HEK293 (cell line): ENCODE measurements around the gene PRKD1.

Experiments used
- CTCF ChIA-PET: fragments of 350-600 bp; formaldehyde crosslinking; extraction: SDS; loops from one replicate; lab custom pipeline; 2021; ENCODE audit warnings: antibody characterized with exemption; lab: Yijun Ruan, JAX
- POLR2A ChIA-PET: fragments of 300-600 bp; formaldehyde crosslinking; extraction: SDS; loops from one replicate; lab custom pipeline; 2020; ENCODE audit warnings: antibody characterized with exemption, inconsistent platforms; lab: Yijun Ruan, JAX
- H3K27ac ChIP-seq: fragments of 200-500 bp; sonication (Bioruptor generic); 2 replicates; pipeline ENCODE4 v1.5.1; 2014; ENCODE audit warnings: low read depth, low read length, control low read depth, inconsistent platforms; ENCODE audit errors: extremely low read depth
- H3K36me3 ChIP-seq, 2 experiments: fragments of 200-500 bp in 1 of 2; sonication (Bioruptor generic) in 1 of 2; 1 replicate in 1 of 2; 2 replicates in 1 of 2; pipeline ENCODE4 v1.5.1; 2014 to 2017; ENCODE audit warnings: inconsistent platforms in 2 of 2, low read length in 2 of 2; ENCODE audit not compliant: control insufficient read depth in 2 of 2, insufficient read depth in 1 of 2
- H3K4me1 ChIP-seq: fragments of 200-500 bp; sonication (Bioruptor generic); 2 replicates; pipeline ENCODE4 v1.5.1; 2014; ENCODE audit warnings: mild to moderate bottlenecking, low read length, inconsistent platforms; ENCODE audit not compliant: control insufficient read depth, insufficient read depth
- H3K4me3 ChIP-seq: 2 replicates; pipeline ENCODE4 v1.5.1; 2011; ENCODE audit warnings: low read depth, mild to moderate bottlenecking, control low read depth, low read length, moderate library complexity
- H3K9me3 ChIP-seq: fragments of 200-500 bp; sonication (Bioruptor generic); 2 replicates; pipeline ENCODE4 v1.5.1; 2014; ENCODE audit warnings: low read depth, low read length, inconsistent platforms; ENCODE audit not compliant: control insufficient read depth, insufficient read depth
- HOXD13 ChIP-seq: sonication (generic); formaldehyde crosslinking; IDR thresholded peaks from 2 replicates; pipeline ENCODE4 v1.8.0; 2022; ENCODE audit warnings: missing genetic modification reagents, borderline replicate concordance
- KLF8 ChIP-seq: fragments of 450-650 bp; formaldehyde crosslinking; IDR thresholded peaks from 2 replicates; pipeline ENCODE4 v1.5.1; 2016; ENCODE audit warnings: missing biosample characterization, missing genetic modification characterization
- KLF9 ChIP-seq: fragments of 450-650 bp; formaldehyde crosslinking; IDR thresholded peaks from 2 replicates; pipeline ENCODE4 v1.5.1; 2016; ENCODE audit warnings: missing biosample characterization, missing genetic modification characterization, low read depth
- MZF1 ChIP-seq: fragments of 450-650 bp; formaldehyde crosslinking; IDR thresholded peaks from 2 replicates; pipeline ENCODE4 v1.5.1; 2017; ENCODE audit warnings: missing biosample characterization, missing genetic modification characterization, borderline replicate concordance
- RBAK ChIP-seq: fragments of 450-650 bp; formaldehyde crosslinking; IDR thresholded peaks from 2 replicates; pipeline ENCODE4 v1.5.1; 2016; ENCODE audit warnings: missing biosample characterization, missing genetic modification characterization
- SP3 ChIP-seq: fragments of 450-650 bp; formaldehyde crosslinking; IDR thresholded peaks from 2 replicates; pipeline ENCODE4 v1.5.1; 2016; ENCODE audit warnings: missing biosample characterization, missing genetic modification characterization
- TCF7L2 ChIP-seq: IDR thresholded peaks from 2 replicates; pipeline ENCODE4 v1.6.1; 2011; ENCODE audit warnings: low read depth, mild to moderate bottlenecking, inconsistent platforms, low read length, moderate library complexity, borderline replicate concordance
- ZBTB1 ChIP-seq: fragments of 450-650 bp; formaldehyde crosslinking; IDR thresholded peaks from 2 replicates; pipeline ENCODE4 v1.5.1; 2016; ENCODE audit warnings: missing biosample characterization, missing genetic modification characterization
- ZBTB7A ChIP-seq: fragments of 450-650 bp; formaldehyde crosslinking; IDR thresholded peaks from 2 replicates; pipeline ENCODE4 v1.5.1; 2016; ENCODE audit warnings: low read depth, missing biosample characterization, missing genetic modification characterization
- ZNF10 ChIP-seq: fragments of 450-650 bp; formaldehyde crosslinking; IDR thresholded peaks from 2 replicates; pipeline ENCODE4 v1.5.1; 2017; ENCODE audit warnings: missing biosample characterization, missing genetic modification characterization
- ZNF274 ChIP-seq, 2 experiments: fragments of 200-500 bp in 1 of 2; fragments of 450-650 bp in 1 of 2; sonication (Bioruptor generic) in 1 of 2; formaldehyde crosslinking in 1 of 2; IDR thresholded peaks; 2 replicates each; pipeline versions ENCODE4 v1.5.1 to v1.6.1; 2014 to 2016; ENCODE audit warnings: borderline replicate concordance in 1 of 2, inconsistent platforms in 1 of 2, low read length in 1 of 2, missing biosample characterization in 1 of 2, missing genetic modification characterization in 1 of 2
- ZNF341 ChIP-seq: fragments of 450-650 bp; formaldehyde crosslinking; IDR thresholded peaks from 2 replicates; pipeline ENCODE4; 2016; ENCODE audit warnings: low read depth, missing biosample characterization, missing genetic modification characterization
- ZNF433 ChIP-seq: fragments of 450-650 bp; formaldehyde crosslinking; IDR thresholded peaks from 2 replicates; pipeline ENCODE4 v1.5.1; 2016; ENCODE audit warnings: missing biosample characterization, missing genetic modification characterization, low read depth
- ZNF596 ChIP-seq: fragments of 450-650 bp; IDR thresholded peaks from 2 replicates; pipeline ENCODE4 v1.5.0; 2018; ENCODE audit warnings: missing biosample characterization, mild to moderate bottlenecking, missing genetic modification characterization, moderate library complexity
- ZSCAN23 ChIP-seq: fragments of 450-650 bp; formaldehyde crosslinking; IDR thresholded peaks from 2 replicates; pipeline ENCODE4 v1.5.1; 2016; ENCODE audit warnings: missing biosample characterization, missing genetic modification characterization
- TF ChIP-seq, protein P1 (sequence below): fragments of 450-650 bp; formaldehyde crosslinking; IDR thresholded peaks from 2 replicates; pipeline ENCODE4 v1.5.1; 2016; ENCODE audit warnings: missing biosample characterization, missing genetic modification characterization
- TF ChIP-seq, protein P2 (sequence below): IDR thresholded peaks from 2 replicates; pipeline ENCODE4 v1.6.1; 2011; ENCODE audit warnings: mild to moderate bottlenecking, low read depth, low read length, borderline replicate concordance
- TF ChIP-seq, protein P3 (sequence below): fragments of 450-650 bp; formaldehyde crosslinking; IDR thresholded peaks from 2 replicates; pipeline ENCODE4 v1.5.1; 2016; ENCODE audit warnings: missing biosample characterization, missing genetic modification characterization
- TF ChIP-seq, protein P4 (sequence below): sonication (generic); formaldehyde crosslinking; IDR thresholded peaks from 2 replicates; pipeline ENCODE4 v1.8.1; 2022; ENCODE audit warnings: mild to moderate bottlenecking, moderate library complexity, missing genetic modification reagents
- TF ChIP-seq, protein P5 (sequence below): fragments of 450-650 bp; IDR thresholded peaks from 2 replicates; pipeline ENCODE4 v1.5.1; 2018; ENCODE audit warnings: missing biosample characterization, missing genetic modification characterization
- TF ChIP-seq, protein P6 (sequence below): fragments of 450-650 bp; formaldehyde crosslinking; optimal IDR thresholded peaks from 2 replicates; pipeline ENCODE3; 2016; ENCODE audit warnings: missing biosample characterization, mild to moderate bottlenecking, missing genetic modification characterization

Gene PRKD1

DNA sequence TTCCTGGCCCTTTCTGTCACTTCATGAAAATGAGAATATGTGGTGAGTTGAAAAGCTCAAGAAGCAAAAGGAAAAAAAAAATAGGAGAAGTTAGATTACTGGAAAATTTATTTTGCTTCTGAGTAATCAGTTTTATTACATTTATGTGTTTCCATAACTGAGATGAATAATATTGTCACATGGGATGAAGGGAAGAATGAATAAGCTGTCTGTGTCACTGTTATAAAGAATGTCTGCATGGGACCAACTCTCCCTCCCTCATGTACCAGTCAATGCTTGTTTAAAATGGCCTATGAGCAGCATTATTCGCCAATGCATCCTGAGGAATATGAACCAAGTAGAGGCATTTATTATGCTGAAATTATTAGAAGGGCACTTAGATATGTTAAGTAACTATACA is 246.3 kb downstream of the PRKD1 start:
- Histone ChIP-seq H3K27ac (no peak overlapping the region), H3K4me3 (no peak overlapping the region), H3K36me3 (no peaks in the 10 kb centered on the region), H3K9me3 (no peaks in the 10 kb centered on the region), H3K4me1 (no peaks in the 10 kb centered on the region)
- ChIA-PET POLR2A (no interaction called here), CTCF (no interaction called here)
- TF ChIP-seq ZBTB7A (tag by site-specific recombination), result no peak
- TF ChIP-seq, protein P1, sequence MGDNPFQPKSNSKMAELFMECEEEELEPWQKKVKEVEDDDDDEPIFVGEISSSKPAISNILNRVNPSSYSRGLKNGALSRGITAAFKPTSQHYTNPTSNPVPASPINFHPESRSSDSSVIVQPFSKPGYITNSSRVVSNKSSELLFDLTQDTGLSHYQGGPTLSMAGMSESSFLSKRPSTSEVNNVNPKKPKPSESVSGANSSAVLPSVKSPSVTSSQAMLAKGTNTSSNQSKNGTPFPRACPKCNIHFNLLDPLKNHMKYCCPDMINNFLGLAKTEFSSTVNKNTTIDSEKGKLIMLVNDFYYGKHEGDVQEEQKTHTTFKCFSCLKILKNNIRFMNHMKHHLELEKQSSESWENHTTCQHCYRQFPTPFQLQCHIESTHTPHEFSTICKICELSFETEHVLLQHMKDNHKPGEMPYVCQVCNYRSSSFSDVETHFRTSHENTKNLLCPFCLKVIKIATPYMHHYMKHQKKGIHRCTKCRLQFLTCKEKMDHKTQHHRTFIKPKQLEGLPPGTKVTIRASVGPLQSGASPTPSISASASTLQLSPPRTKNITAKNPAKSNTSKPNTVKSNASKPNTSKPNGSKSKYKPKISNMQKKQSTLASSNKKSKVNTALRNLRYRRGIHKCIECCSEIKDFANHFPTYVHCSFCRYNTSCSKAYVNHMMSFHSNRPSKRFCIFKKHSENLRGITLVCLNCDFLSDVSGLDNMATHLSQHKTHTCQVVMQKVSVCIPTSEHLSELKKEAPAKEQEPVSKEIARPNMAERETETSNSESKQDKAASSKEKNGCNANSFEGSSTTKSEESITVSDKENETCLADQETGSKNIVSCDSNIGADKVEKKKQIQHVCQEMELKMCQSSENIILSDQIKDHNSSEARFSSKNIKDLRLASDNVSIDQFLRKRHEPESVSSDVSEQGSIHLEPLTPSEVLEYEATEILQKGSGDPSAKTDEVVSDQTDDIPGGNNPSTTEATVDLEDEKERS (tag by site-specific recombination), result no peak
- TF ChIP-seq, protein P2, sequence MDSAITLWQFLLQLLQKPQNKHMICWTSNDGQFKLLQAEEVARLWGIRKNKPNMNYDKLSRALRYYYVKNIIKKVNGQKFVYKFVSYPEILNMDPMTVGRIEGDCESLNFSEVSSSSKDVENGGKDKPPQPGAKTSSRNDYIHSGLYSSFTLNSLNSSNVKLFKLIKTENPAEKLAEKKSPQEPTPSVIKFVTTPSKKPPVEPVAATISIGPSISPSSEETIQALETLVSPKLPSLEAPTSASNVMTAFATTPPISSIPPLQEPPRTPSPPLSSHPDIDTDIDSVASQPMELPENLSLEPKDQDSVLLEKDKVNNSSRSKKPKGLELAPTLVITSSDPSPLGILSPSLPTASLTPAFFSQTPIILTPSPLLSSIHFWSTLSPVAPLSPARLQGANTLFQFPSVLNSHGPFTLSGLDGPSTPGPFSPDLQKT, result no peak
- no peak for TF ChIP-seq HOXD13 (CRISPR knock-in tag)
- no peak for TF ChIP-seq ZNF596
- TF ChIP-seq ZSCAN23, result no peak
- TF ChIP-seq, protein P3, sequence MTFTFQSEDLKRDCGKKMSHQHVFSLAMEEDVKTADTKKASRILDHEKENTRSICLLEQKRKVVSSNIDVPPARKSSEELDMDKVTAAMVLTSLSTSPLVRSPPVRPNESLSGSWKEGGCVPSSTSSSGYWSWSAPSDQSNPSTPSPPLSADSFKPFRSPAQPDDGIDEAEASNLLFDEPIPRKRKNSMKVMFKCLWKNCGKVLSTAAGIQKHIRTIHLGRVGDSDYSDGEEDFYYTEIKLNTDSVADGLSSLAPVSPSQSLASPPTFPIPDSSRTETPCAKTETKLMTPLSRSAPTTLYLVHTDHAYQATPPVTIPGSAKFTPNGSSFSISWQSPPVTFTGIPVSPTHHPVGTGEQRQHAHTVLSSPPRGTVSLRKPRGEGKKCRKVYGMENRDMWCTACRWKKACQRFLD (tag by site-specific recombination), result no peak
- no peak for TF ChIP-seq MZF1 (tag by site-specific recombination)
- TF ChIP-seq, protein P4, sequence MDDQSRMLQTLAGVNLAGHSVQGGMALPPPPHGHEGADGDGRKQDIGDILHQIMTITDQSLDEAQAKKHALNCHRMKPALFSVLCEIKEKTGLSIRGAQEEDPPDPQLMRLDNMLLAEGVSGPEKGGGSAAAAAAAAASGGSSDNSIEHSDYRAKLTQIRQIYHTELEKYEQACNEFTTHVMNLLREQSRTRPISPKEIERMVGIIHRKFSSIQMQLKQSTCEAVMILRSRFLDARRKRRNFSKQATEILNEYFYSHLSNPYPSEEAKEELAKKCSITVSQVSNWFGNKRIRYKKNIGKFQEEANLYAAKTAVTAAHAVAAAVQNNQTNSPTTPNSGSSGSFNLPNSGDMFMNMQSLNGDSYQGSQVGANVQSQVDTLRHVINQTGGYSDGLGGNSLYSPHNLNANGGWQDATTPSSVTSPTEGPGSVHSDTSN (CRISPR knock-in tag), result no peak
- TF ChIP-seq KLF9, result no peak
- no peak for TF ChIP-seq ZNF433 (tag by site-specific recombination)
- TF ChIP-seq KLF8 (tag by site-specific recombination), result no peak
- TF ChIP-seq ZNF341 (tag by site-specific recombination), result no peak
- TF ChIP-seq RBAK (tag by site-specific recombination), result no peak
- no peak for TF ChIP-seq ZBTB1 (tag by site-specific recombination)

DNA sequence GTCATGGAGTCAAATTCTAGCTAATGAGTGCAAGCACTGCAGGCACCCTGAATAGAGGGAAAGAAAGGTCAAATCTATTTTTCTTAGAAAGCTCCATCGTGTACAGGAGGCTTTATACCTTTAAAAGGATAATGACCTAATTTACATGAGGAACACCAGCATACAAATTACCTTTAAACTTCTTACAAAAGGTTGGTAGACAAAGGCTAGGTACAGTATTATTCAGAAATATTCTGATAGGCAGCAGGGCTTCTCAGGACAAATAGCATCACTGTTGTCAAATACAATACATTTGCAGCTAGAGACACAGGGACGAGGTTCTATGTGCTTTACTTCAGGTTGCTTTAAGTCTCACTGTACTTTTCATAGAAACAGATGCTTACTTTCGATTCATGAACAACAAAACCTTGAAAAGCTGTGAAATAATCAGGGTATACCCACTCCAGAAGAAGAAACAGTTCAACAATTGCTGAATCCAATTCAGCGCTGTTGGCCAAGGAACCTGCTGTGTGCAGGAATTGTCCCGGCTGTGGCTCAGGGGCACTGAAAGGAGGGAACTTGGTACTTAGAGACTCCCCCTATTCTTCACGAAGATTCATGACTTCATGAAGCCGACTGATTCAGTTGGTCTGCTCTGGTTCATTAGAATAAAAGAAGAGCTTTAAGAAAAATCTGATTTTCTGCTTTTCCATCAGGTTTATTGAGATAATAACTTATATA is 252.9 kb downstream of the PRKD1 start:
- ChIA-PET POLR2A (no interaction called here), CTCF (no interaction called here)
- H3K36me3 ChIP-seq, result no peaks in the 10 kb centered on the region
- TF ChIP-seq, protein P5, sequence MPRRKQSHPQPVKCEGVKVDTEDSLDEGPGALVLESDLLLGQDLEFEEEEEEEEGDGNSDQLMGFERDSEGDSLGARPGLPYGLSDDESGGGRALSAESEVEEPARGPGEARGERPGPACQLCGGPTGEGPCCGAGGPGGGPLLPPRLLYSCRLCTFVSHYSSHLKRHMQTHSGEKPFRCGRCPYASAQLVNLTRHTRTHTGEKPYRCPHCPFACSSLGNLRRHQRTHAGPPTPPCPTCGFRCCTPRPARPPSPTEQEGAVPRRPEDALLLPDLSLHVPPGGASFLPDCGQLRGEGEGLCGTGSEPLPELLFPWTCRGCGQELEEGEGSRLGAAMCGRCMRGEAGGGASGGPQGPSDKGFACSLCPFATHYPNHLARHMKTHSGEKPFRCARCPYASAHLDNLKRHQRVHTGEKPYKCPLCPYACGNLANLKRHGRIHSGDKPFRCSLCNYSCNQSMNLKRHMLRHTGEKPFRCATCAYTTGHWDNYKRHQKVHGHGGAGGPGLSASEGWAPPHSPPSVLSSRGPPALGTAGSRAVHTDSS (tag by site-specific recombination), result no peak
- TF ChIP-seq TCF7L2, result no peak
- TF ChIP-seq ZNF274 (IDR thresholded peaks at IDR 0.05; ENCODE audit: low read length), result no peak
- TF ChIP-seq ZNF274 (tag by site-specific recombination; IDR thresholded peaks at IDR 0.05; ENCODE audit: borderline replicate concordance), result no peak
- TF ChIP-seq, protein P4 (CRISPR knock-in tag), result no peak
- TF ChIP-seq, protein P6, sequence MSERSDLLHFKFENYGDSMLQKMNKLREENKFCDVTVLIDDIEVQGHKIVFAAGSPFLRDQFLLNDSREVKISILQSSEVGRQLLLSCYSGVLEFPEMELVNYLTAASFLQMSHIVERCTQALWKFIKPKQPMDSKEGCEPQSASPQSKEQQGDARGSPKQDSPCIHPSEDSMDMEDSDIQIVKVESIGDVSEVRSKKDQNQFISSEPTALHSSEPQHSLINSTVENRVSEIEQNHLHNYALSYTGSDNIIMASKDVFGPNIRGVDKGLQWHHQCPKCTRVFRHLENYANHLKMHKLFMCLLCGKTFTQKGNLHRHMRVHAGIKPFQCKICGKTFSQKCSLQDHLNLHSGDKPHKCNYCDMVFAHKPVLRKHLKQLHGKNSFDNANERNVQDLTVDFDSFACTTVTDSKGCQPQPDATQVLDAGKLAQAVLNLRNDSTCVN (tag by site-specific recombination), result no peak
- no peak for TF ChIP-seq SP3 (tag by site-specific recombination)
- no peak for TF ChIP-seq ZNF433 (tag by site-specific recombination)
- no peak for TF ChIP-seq ZNF10 (tag by site-specific recombination)

More for the DNA sequence above, 252.9 kb downstream of the PRKD1 start:
- Histone ChIP-seq H3K4me3 (no peak overlapping the region), H3K27ac (no peak overlapping the region), H3K4me1 (no peaks in the 10 kb centered on the region), H3K9me3 (no peaks in the 10 kb centered on the region)
